Measurements from ENCODE around the gene DCAF16. TPM values are rescaled to one million over a fixed set of nuclear protein-coding genes. Genes with fewer than 3 reads are reported as not detected.

The DCAF16 gene
- total RNA-seq, 1 donor from 2014 or later: 25.0 TPM

DNA sequence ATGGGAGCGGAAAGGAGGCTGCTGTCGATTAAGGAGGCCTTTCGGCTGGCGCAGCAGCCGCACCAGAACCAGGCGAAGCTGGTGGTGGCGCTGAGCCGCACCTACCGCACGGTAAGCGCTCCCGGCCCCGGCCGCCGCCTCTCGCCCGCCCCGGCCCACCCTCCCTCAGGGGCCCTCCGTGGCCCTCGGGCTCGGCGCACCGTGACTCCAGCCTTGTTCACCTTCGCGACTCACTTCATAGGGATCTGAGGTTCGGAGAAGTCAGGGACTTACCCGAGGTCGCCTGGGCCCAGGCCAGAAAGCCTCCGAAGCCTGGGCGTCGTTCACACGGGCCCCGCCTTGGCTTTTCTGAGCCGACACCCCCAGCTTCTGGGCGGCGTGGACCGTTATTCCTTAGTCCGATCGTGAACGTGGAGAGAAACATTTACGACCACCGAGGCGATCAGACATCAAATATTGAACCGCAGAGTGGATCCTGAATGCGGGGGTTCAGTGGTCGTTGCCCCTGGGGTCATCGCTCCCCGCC lies 584 bp upstream of the DCAF16 start:
- H3K36me3 ChIP-seq (ENCODE audit: control insufficient read depth, insufficient read depth, low read length): no peaks in the 10 kb centered on the region
- TF ChIP-seq, protein P1, sequence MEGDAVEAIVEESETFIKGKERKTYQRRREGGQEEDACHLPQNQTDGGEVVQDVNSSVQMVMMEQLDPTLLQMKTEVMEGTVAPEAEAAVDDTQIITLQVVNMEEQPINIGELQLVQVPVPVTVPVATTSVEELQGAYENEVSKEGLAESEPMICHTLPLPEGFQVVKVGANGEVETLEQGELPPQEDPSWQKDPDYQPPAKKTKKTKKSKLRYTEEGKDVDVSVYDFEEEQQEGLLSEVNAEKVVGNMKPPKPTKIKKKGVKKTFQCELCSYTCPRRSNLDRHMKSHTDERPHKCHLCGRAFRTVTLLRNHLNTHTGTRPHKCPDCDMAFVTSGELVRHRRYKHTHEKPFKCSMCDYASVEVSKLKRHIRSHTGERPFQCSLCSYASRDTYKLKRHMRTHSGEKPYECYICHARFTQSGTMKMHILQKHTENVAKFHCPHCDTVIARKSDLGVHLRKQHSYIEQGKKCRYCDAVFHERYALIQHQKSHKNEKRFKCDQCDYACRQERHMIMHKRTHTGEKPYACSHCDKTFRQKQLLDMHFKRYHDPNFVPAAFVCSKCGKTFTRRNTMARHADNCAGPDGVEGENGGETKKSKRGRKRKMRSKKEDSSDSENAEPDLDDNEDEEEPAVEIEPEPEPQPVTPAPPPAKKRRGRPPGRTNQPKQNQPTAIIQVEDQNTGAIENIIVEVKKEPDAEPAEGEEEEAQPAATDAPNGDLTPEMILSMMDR (IDR thresholded peaks at IDR 0.05; ENCODE audit: insufficient read depth, low read length, severe bottlenecking): no peak
- H3K4me3 ChIP-seq (ENCODE audit: low read depth, low read length): peak overlapping the region; percentile 98
- DNase-seq (ENCODE audit: low read depth) (peak; percentile 12), FAIRE-seq (no peak)
- no peaks in the 10 kb centered on the region for H3K27me3 ChIP-seq (ENCODE audit: control insufficient read depth, insufficient read depth, low read length)

DNA sequence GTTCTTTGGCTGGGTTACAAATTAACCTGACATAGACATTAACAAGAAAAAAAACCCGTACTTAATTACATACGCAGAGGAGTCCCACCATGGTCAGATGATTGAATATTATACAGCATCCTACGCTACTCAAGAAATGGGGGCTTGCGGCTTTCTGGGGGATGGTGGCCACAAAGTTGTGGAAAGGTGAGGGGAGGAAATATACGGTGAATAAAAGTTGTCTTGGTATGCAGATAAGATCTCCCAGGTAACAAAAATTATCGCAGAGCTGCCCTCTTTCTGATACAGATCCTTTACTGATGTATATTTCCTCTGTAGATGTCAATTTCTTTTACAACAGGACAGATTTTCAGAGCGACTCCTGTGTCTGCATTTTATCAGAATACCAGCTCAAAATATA lies 890 bp downstream of the DCAF16 start:
- H3K36me3 ChIP-seq (ENCODE audit: control insufficient read depth, insufficient read depth, low read length): no peaks in the 10 kb centered on the region
- H3K27me3 ChIP-seq (ENCODE audit: control insufficient read depth, insufficient read depth, low read length): no peaks in the 10 kb centered on the region
- peak overlapping the region; percentile 98 for H3K4me3 ChIP-seq (ENCODE audit: low read depth, low read length)
- DNase-seq (ENCODE audit: low read depth): no peak
- no peak for FAIRE-seq
- TF ChIP-seq, protein P1 (IDR thresholded peaks at IDR 0.05; ENCODE audit: insufficient read depth, low read length, severe bottlenecking): no peak

DNA sequence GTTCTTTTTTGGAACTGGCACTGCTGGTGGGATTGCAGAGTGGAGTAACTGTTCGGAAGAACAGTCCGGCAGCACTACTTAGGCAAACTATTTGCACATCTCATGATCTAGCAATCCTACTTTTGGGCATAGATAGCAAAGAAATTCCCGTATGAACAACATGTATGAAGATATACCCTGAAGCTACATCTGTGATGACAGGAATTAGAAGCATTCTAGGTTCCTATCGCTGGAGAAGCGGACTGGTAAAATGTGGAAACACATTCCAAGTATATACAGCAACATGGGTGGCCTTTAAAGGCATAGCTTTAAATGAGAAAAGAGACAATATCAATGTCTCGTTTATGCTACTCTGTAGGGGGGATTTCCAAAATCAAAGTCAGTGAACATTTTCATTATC lies 3.1 kb downstream of the DCAF16 start:
- FAIRE-seq (no peak), DNase-seq (ENCODE audit: low read depth) (no peak)
- Histone ChIP-seq H3K36me3 (ENCODE audit: control insufficient read depth, insufficient read depth, low read length) (peaks cover 5% of the 10 kb centered on the region), H3K4me3 (ENCODE audit: low read depth, low read length) (peak overlapping the region; percentile 17), H3K27me3 (ENCODE audit: control insufficient read depth, insufficient read depth, low read length) (no peaks in the 10 kb centered on the region)
- TF ChIP-seq, protein P1 (IDR thresholded peaks at IDR 0.05; ENCODE audit: insufficient read depth, low read length, severe bottlenecking): no peak

DNA sequence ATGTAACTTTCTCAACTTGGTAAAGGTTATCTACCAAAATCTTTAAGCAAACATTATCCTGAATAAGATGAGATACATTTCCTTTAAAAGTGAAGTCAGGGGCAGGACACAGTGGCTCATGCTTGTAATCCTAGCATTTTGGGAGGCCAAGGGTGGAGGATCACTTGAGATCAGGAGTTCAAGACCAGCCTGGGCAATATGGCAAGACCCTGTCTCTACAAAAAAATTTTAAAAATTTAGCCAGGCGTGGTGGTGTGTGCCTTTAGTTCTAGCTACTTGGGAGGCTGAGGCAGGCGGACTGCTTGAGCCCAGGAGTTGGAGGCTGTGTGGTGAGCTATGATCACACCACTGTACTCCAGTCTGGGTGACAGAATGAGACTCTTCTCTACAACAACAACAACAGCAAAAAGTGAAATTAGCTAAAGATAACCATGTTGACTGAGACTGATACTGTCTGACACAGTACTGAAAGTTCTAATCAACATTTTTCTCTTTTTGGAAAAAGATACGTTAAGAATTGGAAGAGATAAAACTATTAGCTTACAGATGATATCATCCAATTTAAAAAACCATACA lies 4.9 kb downstream of the DCAF16 start:
- DNase-seq (ENCODE audit: low read depth) (no peak), FAIRE-seq (no peak)
- no peak overlapping the region for H3K4me3 ChIP-seq (ENCODE audit: low read depth, low read length)
- TF ChIP-seq, protein P1 (IDR thresholded peaks at IDR 0.05; ENCODE audit: insufficient read depth, low read length, severe bottlenecking): no peak
- peaks cover 6% of the 10 kb centered on the region for H3K36me3 ChIP-seq (ENCODE audit: control insufficient read depth, insufficient read depth, low read length)
- H3K27me3 ChIP-seq (ENCODE audit: control insufficient read depth, insufficient read depth, low read length): no peaks in the 10 kb centered on the region

DNA sequence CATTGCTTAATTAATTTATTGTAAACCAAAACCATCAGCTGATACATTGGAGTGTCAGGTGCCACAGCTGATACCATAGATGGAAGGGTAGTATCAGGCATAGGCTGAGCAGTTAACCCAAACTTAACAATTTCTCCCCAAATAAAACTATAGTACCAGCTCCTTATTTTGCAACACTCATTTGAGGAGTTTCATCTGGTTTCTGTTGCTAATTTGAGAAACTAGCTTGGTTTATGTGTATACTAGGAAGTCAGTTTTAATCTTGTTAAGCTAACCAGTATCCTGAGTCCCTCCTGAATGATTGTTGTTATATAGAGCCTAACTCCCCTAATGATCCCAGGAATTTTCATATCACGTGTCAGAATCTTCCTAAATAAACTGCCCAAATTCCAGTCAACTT lies 12.7 kb downstream of the DCAF16 start:
- TF ChIP-seq, protein P1 (IDR thresholded peaks at IDR 0.05; ENCODE audit: insufficient read depth, low read length, severe bottlenecking): no peak
- no peak for FAIRE-seq
- no peaks in the 10 kb centered on the region for H3K27me3 ChIP-seq (ENCODE audit: control insufficient read depth, insufficient read depth, low read length)

DNA sequence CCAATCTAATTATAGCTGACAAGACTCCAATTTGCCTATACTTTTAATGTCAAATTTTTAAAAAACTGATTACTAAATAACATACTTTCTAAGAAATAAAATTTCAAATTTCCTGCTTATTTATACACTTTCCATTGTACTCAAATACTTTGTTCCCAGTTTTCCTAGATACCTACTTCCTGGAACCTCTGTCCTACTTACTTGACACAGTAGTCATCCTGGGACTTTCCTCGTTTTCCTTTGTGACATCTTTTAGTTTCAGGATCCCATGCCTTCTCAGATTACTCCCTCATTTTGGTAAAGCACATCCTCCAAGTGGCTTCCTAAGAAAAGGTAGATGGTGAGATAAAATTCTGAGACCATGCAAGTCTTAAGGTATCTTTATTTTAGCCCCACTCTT lies 15.8 kb downstream of the DCAF16 start:
- TF ChIP-seq, protein P1 (IDR thresholded peaks at IDR 0.05; ENCODE audit: insufficient read depth, low read length, severe bottlenecking): no peak
- Histone ChIP-seq H3K27me3 (ENCODE audit: control insufficient read depth, insufficient read depth, low read length) (no peaks in the 10 kb centered on the region), H3K36me3 (ENCODE audit: control insufficient read depth, insufficient read depth, low read length) (no peaks in the 10 kb centered on the region), H3K4me3 (ENCODE audit: low read depth, low read length) (no peak overlapping the region)
- FAIRE-seq (no peak), DNase-seq (ENCODE audit: low read depth) (no peak)

More for the DNA sequence above, 12.7 kb downstream of the DCAF16 start:
- DNase-seq (ENCODE audit: low read depth): no peak
- peaks cover 1% of the 10 kb centered on the region for H3K36me3 ChIP-seq (ENCODE audit: control insufficient read depth, insufficient read depth, low read length)
- no peak overlapping the region for H3K4me3 ChIP-seq (ENCODE audit: low read depth, low read length)

All from bronchial epithelial cell (primary cell).